Ascending aorta (tissue), 2 donors: ENCODE data around the gene KCTD11. TPM values are rescaled to one million over a fixed set of nuclear protein-coding genes. Genes with fewer than 3 reads are reported as not detected.

Source experiments
- DNase-seq, 2 donors: peaks; one replicate each; pipeline ENCODE4 v3.0.0-alpha.2; 2019; ENCODE audit warnings: low spot score in 2 of 2
- H3K27ac ChIP-seq, 2 donors: fragments of 200-600 bp; sonication (generic); one replicate each; pipeline ENCODE4 v1.5.1; 2016 to 2017; ENCODE audit warnings: mild to moderate bottlenecking in 1 of 2
- H3K27me3 ChIP-seq: fragments of 200-600 bp; sonication (generic); one replicate; pipeline ENCODE4 v1.5.1; 2017
- H3K36me3 ChIP-seq, 2 donors: fragments of 200-600 bp; sonication (generic); one replicate each; pipeline ENCODE4 v1.5.1; 2016
- H3K4me1 ChIP-seq, 2 donors: fragments of 200-600 bp; sonication (generic); one replicate each; pipeline ENCODE4 v1.5.1; 2016 to 2017; ENCODE audit warnings: mild to moderate bottlenecking in 1 of 2
- H3K4me3 ChIP-seq, 2 donors: fragments of 200-600 bp; sonication (generic); one replicate each; pipeline ENCODE4 v1.5.1; 2016 to 2017; ENCODE audit warnings: mild to moderate bottlenecking in 1 of 2
- H3K9me3 ChIP-seq, 2 donors: fragments of 200-600 bp; sonication (generic); one replicate each; pipeline ENCODE4 v1.5.1; 2016
- intact Hi-C: fragments of 100-400 bp; cut with DNase I; formaldehyde crosslinking; loops from one replicate; pipeline ENCODE4 v1.15.1; 2023
- total RNA-seq: library from RNA; depleted of rRNA; stranded (reverse); fragments of >200 nt; gene quantifications from one replicate; pipeline ENCODE4 v1.1.0, GENCODE V29; 2016
- TF ChIP-seq, protein P1 (sequence below), 3 experiments: fragments of 200-600 bp in 2 of 3; fragments of 450-650 bp in 1 of 3; sonication (generic) in 2 of 3; IDR thresholded peaks; one replicate each; pipeline ENCODE4 v1.5.1; 2016 to 2019; ENCODE audit warnings: antibody characterized with exemption in 3 of 3, mild to moderate bottlenecking in 1 of 3, moderate library complexity in 1 of 3

Gene KCTD11
- total RNA-seq, 1 donor from 2014 or later = 14.6 TPM

DNA sequence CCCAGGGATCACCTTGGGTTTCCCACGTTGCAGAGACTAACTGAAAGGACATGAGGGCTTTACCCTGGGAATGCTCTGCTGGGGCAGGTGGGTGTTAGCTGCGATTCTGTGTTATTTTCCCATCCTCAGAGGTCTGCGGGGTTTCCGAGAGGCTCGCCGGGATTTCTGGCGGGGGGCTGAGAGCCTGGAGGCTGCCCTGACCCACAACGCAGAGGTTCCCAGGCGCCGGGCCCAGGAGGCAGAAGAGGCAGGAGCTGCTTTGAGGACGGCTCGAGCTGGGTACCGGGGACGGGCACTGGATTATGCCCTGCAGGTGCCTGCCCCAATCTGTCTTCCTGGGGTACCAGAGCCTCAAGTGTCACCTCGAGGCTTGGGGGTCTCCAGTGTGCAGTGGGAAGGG is 8.7 kb upstream of the KCTD11 start:
- Histone ChIP-seq H3K4me1 (no peaks in the 10 kb centered on the region), H3K27me3 (no peaks in the 10 kb centered on the region), H3K9me3 (no peaks in the 10 kb centered on the region), H3K4me3 (no peak overlapping the region), H3K27ac (no peak overlapping the region), H3K36me3 (no peaks in the 10 kb centered on the region)
- intact Hi-C loops = no loop called here
- DNase-seq = no peak
- TF ChIP-seq, protein P1, sequence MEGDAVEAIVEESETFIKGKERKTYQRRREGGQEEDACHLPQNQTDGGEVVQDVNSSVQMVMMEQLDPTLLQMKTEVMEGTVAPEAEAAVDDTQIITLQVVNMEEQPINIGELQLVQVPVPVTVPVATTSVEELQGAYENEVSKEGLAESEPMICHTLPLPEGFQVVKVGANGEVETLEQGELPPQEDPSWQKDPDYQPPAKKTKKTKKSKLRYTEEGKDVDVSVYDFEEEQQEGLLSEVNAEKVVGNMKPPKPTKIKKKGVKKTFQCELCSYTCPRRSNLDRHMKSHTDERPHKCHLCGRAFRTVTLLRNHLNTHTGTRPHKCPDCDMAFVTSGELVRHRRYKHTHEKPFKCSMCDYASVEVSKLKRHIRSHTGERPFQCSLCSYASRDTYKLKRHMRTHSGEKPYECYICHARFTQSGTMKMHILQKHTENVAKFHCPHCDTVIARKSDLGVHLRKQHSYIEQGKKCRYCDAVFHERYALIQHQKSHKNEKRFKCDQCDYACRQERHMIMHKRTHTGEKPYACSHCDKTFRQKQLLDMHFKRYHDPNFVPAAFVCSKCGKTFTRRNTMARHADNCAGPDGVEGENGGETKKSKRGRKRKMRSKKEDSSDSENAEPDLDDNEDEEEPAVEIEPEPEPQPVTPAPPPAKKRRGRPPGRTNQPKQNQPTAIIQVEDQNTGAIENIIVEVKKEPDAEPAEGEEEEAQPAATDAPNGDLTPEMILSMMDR (IDR thresholded peaks at IDR 0.05) = no peak

- DNase-seq = no peak
- Histone ChIP-seq H3K9me3 (no peaks in the 10 kb centered on the region), H3K36me3 (no peaks in the 10 kb centered on the region), H3K4me3 (no peak overlapping the region), H3K27me3 (no peaks in the 10 kb centered on the region), H3K4me1 (peaks cover 0 to 10% of the 10 kb centered on the region in 2 donors), H3K27ac (no peak overlapping the region)
- intact Hi-C loops = no loop called here
- TF ChIP-seq, protein P1 (IDR thresholded peaks at IDR 0.05) = no peak
These were observed 5.0 kb upstream of the KCTD11 start for GRCh38 chr17:7346761-7347614.

DNA sequence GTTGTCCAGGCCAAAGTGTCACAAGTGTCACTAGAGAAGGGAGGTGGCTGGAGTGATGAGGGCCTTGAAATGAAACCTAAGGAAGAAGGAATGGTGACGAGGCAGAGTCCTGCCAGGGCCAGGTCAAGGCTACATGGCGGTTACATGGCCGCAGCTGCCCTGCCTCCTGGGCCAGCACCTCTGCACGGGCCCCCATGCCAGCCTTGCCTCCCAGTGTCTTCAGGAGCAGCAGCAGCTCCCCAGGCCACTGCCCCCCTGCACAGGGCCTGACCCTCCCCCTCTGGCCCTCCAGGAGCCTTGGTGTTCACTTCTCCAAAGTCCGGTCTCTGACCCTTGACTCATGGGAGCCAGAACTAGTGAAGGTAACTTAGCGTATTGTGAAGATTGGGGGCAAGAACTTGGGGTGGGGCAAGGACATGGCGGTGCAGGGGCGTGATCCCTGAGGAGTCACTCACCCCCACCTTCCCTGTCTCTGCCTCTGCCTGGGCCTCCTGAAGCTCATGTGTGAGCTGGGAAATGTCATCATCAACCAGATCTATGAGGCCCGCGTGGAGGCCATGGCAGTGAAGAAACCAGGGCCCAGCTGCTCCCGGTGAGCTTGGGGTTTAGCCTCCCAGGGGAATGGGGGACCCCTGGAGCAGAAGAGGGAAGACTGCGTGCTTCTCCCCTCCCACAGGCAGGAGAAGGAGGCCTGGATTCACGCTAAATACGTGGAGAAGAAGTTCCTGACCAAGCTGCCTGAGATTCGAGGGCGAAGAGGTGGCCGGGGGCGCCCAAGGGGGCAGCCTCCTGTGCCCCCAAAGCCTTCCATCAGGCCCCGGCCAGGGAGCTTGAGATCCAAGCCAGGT is 4.1 kb upstream of the KCTD11 start:
- H3K27me3 ChIP-seq = no peaks in the 10 kb centered on the region
- no peaks in the 10 kb centered on the region for H3K9me3 ChIP-seq
- no peak overlapping the region for H3K4me3 ChIP-seq
- intact Hi-C loops = no loop called here
- TF ChIP-seq, protein P1 (IDR thresholded peaks at IDR 0.05) = no peak
- no peak overlapping the region for H3K27ac ChIP-seq
- H3K36me3 ChIP-seq = no peaks in the 10 kb centered on the region
- peaks cover 4 to 13% of the 10 kb centered on the region in 2 donors for H3K4me1 ChIP-seq
- DNase-seq = no peak

GRCh38 chr17:7348478-7349242 is 3.3 kb upstream of the KCTD11 start:
- peaks cover 11 to 21% of the 10 kb centered on the region in 2 donors for H3K4me1 ChIP-seq
- DNase-seq = no peak
- intact Hi-C loops = no loop called here
- no peaks in the 10 kb centered on the region for H3K36me3 ChIP-seq
- H3K9me3 ChIP-seq = no peaks in the 10 kb centered on the region
- no peaks in the 10 kb centered on the region for H3K27me3 ChIP-seq
- H3K4me3 ChIP-seq = no peak overlapping the region
- no peak overlapping the region for H3K27ac ChIP-seq
- TF ChIP-seq, protein P1 (IDR thresholded peaks at IDR 0.05) = no peak

DNA sequence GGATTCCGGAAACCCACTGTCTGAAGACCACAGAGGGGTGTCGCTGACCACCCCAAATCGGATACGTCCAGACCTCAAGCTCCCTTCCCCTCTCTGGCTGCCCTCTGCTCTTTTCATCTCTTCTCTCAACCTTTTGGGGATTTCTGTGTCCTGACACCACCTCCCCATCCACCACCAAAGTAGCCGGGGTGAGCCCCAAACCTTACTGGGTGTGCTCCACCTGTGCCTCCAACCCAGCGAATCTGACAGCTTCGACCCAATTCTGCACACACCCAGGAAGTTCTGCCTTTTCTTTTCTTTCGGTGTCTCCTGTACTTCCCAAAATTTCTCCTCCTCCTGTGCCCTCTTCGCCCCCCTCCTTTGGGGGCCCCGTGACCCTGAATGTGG is 534 bp downstream of the KCTD11 start:
- peaks cover 11 to 36% of the 10 kb centered on the region in 2 donors for H3K4me1 ChIP-seq
- H3K36me3 ChIP-seq = no peaks in the 10 kb centered on the region
- DNase-seq = no peak
- H3K27me3 ChIP-seq = no peaks in the 10 kb centered on the region
- no peaks in the 10 kb centered on the region for H3K9me3 ChIP-seq
- H3K4me3 ChIP-seq = peak overlapping the region; percentile 71 to 98
- TF ChIP-seq, protein P1 (IDR thresholded peaks at IDR 0.05) = peak in 1 of 3 experiments; percentile 69
- intact Hi-C loops = loop anchor here (1.0 to 5.0 kb wide), 6 partner anchors 84 to 490 kb away; partner anchors contain the start of genes GABARAP, POLR2A, SENP3 and TP53
- H3K27ac ChIP-seq = peak overlapping the region; percentile 96 to 100
